Activated CD8-positive, alpha-beta memory T cell treated with anti-CD3 and anti-CD28 coated beads for 24 hours (primary cell): Measurements from ENCODE around the gene STEAP4.
"Not testable (repeated sequence)": the region's sequence is repeated elsewhere in the genome, so short reads cannot be mapped to it uniquely, and the experiment has no call there.

Experiments used
- DNase-seq: peaks from one replicate; pipeline ENCODE4 v3.0.0-alpha.2; 2020

Gene STEAP4

DNA sequence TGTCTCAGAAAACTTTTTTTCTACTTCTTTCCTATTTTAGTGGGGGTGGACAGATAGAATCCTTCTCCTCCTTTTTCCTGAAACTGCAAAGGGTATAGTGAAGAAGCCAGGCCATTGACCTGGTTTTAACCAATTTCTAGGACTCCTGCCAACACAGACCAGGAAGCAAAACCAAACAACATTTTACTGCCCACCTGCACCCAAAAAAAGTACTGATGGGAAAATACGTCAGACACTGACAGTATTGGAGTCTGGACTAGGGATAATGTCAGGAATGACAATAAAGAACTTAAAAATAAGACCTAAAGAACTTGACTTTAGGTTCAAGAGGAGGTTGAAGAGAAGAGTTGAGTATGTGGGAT, 5.0 kb upstream of the STEAP4 start:
- no peak for DNase-seq

DNA sequence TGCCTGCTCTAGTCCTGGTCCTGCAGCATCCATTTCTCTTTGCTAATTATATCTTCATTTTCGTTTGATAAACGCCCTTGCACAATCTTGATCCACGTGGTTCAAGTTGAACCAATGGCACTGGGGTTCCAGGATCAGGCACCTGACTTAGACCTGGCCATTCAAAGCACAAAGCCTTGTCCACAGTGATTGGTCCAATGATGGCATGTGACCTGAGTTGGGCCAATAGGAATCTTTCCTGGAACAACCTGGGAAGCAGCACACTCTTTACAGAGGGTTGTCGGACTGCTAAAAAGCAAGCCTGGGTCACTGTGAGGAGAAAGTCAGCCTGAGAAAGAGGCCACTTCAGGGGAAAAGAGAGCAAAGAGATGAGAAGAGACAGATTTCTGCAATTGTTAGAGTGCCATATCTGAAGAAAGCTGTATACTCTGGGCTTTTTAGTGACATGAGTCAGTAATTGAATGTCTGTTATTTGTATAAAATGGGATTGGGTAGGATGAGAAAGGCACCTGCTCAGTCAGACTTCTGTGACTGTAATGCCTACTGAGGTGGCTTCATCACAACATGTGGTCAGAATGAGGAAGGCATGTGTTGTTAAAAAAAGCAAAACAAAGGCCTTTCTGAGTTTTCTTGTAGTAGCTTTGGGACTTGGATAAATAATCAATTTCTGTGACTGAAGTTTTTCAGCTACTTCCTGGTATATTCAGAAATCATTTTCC, 4.4 kb upstream of the STEAP4 start:
- no peak for DNase-seq

GRCh38 chr7:88309819-88310218, 3.1 kb upstream of the STEAP4 start:
- no peak for DNase-seq

GRCh38 chr7:88307823-88308222, 1.1 kb upstream of the STEAP4 start:
- DNase-seq, result no peak

DNA sequence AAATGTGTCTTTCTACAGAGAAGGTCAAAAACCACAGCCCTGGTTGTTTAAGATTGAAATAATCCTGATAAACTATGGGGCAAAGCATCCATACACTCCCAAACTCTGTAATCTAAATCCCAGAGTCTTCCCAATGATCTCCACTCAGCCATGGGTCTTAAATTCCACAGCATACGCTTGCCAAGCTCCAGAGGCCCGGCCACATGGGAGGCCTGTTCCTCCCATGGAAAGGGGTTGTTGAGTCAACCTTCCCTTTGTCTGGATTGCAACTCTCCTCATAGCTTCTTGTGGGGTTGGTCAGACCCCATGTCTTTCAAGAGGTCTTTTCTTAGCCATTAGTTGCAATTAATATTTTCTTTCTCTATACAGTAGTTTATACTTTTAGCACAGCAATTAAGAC, 718 bp upstream of the STEAP4 start:
- no peak for DNase-seq

DNA sequence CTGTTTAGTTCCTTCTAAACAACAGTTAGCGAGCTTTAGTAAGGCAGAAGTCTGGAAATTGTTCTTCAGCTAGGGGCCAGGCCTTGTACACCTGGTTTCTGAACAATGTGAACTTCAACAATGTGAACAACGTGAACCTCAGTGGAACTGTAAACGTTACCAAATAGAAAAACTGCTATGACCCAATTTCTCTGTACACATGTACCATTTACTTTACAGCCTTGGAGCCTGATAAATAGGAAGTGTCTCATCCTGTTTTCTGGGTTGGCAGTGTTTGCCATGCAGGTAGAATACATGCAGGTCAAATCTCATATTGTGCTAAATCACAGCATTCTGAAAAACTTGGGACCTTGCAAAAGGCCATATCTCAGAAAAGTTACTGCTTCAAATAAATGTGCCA, 1.6 kb downstream of the STEAP4 start:
- DNase-seq, result no peak

DNA sequence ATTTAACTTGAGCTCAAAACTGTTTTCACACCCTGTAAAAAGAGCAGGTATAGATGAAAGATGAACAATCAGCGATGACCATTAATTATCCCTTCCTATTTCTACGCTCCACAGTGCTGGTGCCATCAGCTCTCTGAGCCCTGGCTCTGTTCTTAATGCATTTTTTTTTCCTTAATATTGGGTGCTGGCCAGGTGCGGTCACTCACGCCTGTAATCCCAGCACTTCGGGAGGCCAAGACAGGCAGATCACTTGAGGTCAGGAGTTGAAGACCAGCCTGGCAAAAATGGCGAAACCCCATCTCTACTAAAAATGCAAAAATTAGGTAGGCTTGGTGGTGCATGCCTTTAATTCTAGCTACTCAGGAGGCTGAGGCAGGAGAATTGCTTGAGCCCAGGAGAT, 4.2 kb downstream of the STEAP4 start:
- DNase-seq, result no peak

GRCh38 chr7:88301924-88302323, 4.8 kb downstream of the STEAP4 start:
- no peak for DNase-seq

DNA sequence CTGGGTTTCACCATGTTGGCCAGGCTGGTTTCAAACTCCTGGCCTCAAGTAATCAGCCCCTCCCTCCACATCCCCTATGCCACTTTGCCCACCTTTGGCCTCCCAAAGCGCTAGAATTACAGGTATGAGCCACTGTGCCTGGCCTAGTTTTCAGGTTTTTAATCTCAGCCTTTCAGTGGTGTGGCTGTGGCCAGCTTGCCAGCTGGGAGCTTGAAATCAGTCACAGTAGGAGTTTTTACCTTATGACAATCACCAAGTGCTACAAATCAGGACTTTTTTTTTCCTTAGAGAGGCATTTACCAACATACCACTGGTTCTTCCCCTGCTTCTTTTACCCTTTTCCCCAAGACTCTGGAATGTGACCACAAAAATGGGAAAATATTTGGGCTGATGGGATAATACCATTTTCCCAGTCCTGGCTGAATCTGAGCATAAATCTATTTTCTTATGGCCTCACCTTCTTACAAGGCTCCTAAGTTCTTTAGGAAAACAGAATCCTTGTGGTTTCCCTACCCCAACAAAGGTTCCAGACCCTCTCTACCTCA, 6.2 kb downstream of the STEAP4 start:
- DNase-seq, result no peak

GRCh38 chr7:88299126-88299525, 7.6 kb downstream of the STEAP4 start:
- DNase-seq, result no peak

DNA sequence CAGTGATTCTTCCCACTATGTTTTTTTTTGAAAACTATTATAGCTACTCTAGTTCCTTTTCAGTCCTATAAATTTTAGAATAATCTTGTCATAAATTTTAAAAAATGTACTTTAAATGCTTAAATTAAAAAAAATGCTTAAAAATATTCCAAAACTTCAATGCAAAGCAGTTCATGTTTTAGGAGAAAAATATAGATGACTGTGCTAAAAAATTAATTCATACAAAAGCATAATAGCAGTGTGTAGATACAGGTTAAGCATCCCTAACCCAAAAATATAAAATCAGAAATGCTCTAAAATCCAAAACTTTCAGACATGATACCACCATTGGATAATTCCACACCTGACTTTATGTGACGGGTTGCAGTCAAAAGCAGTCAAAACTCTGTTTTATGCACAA, 12.8 kb downstream of the STEAP4 start:
- DNase-seq, result no peak

GRCh38 chr7:88291398-88292173, 15.1 kb downstream of the STEAP4 start:
- DNase-seq, result no peak

DNA sequence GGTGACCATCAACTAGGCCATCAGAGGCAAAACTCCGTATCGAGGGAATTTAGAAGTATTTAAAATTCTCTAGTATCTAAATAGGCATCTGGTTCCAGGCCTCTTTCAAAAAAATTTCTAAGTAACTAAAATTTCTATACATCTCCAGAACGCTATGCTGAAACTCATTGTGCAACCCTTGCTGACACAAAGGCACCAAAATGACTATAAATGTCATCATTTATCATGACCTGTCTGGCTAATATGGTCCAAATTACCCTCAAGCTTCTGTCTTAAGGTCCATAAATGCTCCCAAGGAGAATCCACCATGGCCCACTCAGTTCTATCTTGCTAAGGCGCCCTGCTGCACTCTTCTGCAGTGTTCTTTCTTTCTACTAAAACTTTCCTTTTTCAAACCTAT, 16.2 kb downstream of the STEAP4 start:
- no peak for DNase-seq

GRCh38 chr7:88289564-88290025, 17.1 kb downstream of the STEAP4 start:
- DNase-seq, result no peak

DNA sequence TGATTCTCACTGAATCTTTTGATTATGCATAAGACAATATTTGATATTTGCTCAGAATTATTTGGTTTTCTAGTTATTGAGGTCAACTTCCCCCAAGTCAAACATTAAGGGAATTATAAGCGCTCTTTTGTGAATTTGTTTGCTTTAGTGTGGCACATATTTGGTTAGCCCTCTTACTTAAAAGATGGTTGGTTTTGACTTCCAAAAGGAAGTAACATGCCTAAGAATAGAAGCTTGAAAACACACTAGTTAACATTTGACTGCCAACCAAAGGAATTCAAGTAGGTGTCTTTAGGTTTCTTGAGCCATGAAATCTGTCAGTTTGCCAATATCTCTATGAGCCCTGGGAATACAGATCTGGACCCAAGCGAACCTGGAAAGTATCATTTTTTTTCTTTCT, 24.9 kb downstream of the STEAP4 start:
- no peak for DNase-seq

- DNase-seq, result no peak
These were observed 25.9 kb downstream of the STEAP4 start for GRCh38 chr7:88280801-88281200.

DNA sequence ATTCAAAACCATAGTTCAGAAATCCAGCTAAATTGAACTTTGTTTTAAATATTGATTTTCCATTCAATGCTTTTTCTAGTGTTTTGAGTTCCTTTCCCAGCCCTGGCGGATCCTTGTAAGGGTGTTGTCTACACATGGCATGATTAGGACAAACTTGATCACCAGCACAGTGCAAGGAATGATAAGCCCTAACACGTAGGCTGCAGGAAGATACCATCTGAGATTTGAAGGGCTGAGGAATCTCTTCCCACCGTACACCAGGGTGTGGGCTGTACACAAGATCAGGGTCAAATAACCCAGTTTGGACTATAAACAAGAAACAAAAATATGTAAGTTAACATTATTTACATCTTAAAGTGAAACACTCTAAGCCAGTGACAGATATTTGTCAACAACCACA, 27.4 kb downstream of the STEAP4 start:
- DNase-seq, result no peak

DNA sequence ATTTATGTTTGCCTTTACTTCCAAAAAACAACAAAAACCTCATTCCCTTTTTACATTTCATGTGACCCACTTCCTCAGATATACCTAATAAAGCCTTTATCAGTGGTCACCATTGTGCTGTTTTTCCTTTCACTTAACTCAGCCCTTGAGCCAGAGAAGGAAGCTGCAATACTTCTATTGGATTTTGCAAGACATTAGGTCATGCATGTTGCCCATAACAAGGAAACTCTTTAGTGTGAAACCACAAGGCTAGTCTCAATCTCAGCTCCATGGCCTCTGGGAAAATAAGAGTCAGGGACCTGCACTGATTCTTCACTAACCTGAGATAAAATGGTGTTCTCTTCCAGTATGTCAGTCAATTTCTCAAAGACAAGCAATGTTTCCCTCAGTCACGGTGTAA, 27.8 kb downstream of the STEAP4 start:
- DNase-seq, result no peak

DNA sequence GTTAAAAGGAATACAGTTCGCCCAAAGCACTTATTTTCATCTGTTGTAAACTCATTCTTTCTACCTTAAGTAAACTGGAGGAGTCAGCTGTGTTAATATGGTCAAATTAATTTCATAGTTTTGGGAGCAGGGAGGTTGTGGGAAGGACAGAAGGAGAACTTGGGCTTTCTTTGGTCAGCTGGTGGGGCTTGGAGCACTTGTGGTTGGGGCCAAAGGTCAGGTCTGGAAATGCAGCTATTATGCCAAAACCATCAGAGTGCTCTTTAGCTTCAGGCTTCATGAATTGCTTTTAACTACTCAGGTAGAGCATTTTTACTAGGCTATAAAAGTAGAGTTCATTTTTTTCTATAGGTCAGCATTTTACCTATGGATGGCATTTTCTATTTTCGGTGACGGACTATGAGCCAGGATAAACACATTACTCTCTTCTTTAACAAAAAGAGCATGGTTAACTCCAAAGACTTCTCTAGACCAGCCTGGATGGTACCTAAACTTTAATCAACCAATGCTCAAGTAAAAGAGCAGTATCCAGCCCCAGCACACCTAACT, 30.0 kb downstream of the STEAP4 start:
- DNase-seq, result no peak

- not testable (repeated sequence) for DNase-seq
These were observed 31.8 kb downstream of the STEAP4 start for GRCh38 chr7:88274856-88275255.

DNA sequence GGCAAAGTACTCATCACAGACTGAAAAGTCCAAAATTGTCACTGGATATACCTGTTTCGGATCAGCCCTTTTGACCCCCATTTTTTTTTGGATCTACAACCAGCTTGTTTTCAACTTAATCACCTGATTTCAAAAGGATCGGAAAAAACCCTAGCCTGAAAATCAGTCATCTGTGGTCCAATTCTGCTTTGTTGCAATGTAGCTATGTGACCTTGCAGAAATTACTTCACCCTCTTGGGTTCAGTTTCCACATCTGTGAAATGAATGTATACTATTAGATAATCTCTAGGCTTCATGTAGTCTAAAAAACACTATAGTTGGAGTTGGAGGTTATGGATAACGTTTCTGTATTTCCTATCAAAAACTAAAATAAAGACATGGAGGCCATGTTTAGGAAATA, 37.1 kb downstream of the STEAP4 start:
- DNase-seq, result no peak

DNA sequence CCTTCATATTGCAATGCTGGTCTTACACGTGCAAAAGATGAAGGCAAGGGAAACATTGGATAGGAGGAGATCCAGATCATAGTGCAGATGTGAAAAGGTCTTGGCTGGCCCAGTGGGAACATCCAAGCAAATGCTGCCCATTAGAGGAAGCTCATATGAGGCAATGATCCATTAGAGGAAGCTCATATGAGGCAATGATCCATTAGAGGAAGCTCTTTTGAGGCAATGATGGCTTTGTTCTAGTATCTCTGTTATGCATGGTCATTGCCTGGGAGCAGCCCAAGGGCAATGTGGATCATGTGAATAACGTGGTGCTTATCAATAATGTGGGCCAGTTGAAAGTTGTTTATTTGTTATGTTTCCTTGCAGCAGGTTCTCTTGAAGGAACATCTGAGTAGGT, 37.8 kb downstream of the STEAP4 start:
- no peak for DNase-seq

DNA sequence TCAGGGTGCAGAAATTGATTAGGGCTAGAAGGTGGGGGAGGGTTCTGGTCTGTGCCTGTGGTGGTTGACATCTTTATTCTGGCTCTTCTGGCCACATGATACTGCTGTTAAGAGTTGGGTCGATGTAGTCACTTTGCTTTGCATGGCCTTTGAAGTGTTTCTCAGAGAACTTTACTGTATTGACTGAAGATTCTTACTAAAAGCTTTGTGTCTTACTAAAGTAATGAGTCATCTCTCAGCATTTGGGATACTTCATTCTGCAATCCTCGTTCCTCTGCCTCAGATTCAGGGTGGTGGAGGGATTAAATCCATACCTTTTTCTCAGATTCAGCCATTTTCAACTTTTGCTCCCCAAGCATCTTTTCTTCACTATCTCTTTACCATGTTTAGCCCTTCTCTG, 38.6 kb downstream of the STEAP4 start:
- DNase-seq, result no peak

DNA sequence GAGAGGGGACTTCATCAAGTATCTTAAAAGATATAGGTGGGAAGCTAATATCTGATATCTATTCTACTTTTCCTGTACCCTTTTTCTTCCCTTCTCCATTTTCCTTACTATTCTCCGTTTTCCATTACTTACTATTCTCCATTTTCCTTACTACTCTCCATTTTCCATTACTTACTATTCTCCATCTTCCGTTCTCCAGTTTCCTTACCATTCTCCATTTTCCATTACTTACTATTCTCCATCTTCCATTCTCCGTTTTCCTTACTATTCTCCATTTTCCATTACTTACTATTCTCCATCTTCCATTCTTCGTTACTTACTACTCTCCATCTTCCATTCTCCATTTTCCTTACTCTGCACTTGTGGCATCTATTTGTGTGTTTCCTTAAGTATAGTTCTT, 39.3 kb downstream of the STEAP4 start:
- DNase-seq, result no peak
